ENCODE results near the gene TIAM1. TPM values are rescaled to one million over a fixed set of nuclear protein-coding genes. Genes with fewer than 3 reads are reported as not detected.

TIAM1 gene
- polyA plus RNA-seq, 3 donors: 14.2 to 17.1 (median 14.4) TPM

- DNase-seq: no peak
Observed at GRCh38 chr21:31136891-31137290, 207.2 kb downstream of the TIAM1 start.

GRCh38 chr21:31135531-31136184 lies 208.4 kb downstream of the TIAM1 start:
- no peak for DNase-seq

DNA sequence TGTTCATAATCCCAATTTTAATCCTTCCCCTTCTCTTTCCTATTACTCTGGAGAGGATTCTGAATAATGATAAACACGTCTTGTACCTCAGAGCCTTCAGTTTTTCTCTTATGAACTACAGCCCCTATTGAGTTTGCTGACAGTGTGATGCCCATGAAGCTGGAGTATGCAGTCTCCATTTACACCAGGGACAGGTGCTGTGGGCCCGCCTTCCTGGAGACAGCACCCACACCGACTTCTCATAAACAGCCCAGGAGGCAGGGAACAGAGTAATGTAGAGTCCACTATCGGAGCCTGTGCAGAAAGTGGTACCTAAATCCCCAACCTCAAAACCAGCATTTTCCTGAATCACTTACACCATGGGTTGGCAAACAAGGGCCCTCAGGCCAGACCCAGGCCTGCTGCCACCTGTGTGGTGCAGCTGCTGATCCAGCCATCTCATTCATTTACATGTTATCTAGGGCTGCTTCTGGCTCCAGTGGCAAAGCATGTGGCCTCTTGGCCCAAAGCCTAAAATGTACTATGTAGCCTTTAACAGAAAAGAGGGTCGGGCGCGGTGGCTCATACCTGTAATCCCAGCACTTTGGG lies 210.7 kb downstream of the TIAM1 start:
- DNase-seq: no peak

DNA sequence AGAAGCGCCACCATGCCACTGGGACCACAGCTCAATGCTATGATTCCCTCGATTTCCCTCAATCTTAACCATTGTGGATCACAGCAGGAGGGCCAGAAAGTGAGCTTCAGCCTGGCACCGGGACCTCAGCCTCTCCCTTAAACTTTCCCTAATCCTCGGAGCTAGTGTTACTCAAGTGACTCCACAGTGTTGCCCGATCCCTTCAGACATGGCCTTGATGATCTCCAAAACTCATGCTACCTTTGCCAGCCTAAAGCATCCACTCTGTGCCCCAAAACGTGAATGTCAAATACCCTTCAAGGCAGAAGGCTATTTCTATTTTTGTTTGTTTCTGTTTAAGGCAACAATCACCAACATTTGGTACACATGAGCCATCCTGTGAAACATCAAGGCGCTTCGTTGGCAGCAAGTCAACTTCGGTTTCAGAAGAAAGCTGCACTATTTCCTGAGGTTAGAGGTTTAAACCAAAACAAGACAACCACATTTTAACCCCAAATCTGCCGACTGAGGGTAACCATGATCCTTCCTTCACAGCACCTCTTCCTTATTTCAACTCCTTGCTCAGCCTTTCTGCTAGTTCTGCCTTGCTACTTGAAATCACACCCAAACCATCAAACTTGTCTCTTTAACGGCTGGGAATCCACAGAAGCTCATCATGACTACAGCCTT lies 211.4 kb downstream of the TIAM1 start:
- no peak for DNase-seq

DNA sequence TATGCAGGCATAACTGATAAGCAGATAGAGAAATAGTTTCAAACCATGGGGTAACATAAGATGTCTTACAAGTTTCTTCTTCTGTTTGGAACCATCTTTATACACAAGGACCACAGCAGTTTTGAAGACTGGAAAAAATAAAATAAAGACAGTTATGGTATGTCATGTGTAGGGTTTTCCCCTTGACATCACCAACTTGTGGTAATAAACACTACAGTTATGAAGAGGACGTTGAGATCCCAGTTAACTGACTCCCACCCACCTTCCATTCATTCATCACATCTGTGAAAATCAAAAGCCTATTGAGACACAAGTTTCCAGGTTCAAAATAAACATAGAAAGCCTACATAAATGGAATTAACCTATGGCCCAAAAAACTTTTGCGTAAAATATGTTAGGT lies 213.2 kb downstream of the TIAM1 start:
- no peak for DNase-seq

- no peak for DNase-seq
Observed at GRCh38 chr21:31128234-31128633, 215.8 kb downstream of the TIAM1 start.

DNA sequence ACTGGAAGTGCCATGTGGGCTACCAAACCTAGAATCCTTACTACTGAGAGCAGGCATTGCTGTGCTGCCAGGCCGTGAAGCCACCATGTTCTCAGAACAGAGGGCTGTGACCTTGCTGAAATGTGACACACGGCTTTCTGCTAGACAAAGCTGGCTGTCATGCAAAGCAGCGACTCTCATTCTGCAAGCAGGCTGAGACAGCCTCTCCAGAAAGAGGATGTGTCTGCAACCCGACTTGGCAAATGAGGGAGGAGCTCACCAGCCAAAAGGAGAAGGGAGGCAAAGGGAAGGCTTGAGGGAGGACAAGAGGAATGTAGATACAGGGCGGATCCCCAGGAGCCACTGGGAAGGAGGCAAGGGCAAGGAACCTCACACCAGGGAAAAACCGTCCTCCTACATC lies 220.1 kb downstream of the TIAM1 start:
- DNase-seq: no peak

GRCh38 chr21:31119199-31119598 lies 224.9 kb downstream of the TIAM1 start:
- DNase-seq: no peak

DNA sequence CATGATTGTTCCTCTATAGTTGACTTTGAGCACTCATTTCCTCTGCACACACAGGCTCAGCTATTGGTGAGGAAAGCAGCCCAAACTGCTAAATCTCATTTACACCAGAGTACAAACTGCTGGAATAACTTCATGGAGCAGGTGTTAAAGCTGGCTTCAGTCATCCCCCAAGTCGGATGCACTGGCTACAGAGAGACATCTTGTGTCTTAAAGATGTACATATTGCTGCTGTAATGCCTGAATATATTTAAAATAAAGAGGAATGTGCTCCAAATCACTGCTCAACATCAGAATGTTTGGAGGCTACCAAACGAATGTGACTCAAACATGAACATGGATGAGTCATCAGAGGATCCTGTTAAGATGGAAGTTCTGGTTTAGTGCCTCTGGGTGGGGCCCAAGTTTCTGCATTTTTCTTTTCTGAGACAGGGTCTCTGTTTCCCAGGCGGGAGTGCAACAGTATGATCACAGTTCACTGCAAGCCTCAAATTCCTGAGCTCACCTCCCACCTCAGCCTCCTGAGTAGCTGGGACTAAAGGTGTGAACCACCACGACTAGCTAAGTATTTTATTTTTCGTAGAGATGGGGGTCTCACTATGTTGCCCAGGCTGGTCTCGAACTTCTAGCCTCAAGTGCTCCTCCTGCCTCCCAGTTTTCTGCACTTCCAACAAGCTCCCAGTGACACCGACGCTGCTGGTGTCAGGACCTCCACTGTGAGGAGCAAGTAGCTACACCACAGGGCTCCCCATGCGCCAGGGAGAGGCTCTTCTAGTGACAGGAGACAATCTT lies 226.7 kb downstream of the TIAM1 start:
- no peak for DNase-seq

- DNase-seq: no peak
Observed at GRCh38 chr21:31115249-31115648, 228.8 kb downstream of the TIAM1 start.

- DNase-seq: no peak
Observed at GRCh38 chr21:31111093-31111492, 233.0 kb downstream of the TIAM1 start.

GRCh38 chr21:31110430-31110829 lies 233.6 kb downstream of the TIAM1 start:
- DNase-seq: no peak

GRCh38 chr21:31107871-31108270 lies 236.2 kb downstream of the TIAM1 start:
- DNase-seq: no peak

- DNase-seq: no peak
Observed at GRCh38 chr21:31107176-31107785, 236.8 kb downstream of the TIAM1 start.

GRCh38 chr21:31103571-31104265 lies 240.3 kb downstream of the TIAM1 start:
- DNase-seq: no peak

GRCh38 chr21:31103163-31103562 lies 240.9 kb downstream of the TIAM1 start:
- DNase-seq: no peak

DNA sequence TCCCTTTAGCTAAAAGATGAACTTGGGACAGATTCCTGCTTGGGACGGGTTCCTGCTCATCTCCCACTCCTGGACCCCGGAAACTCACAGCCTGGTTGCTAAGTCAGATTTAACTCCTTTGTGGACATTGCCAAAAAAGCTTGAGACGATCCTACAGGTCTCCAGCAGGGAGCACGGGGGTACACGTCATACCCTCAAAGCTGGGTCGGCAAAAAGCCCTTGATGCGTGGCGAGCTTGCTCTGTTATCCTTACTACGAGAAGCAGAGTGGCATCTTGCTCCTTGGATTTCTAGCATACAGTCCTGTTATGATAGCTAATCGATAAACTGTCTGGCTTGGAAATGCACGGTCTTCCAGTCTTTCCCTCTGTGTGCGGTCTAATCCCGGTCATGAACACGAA lies 244.9 kb downstream of the TIAM1 start:
- DNase-seq: no peak

DNA sequence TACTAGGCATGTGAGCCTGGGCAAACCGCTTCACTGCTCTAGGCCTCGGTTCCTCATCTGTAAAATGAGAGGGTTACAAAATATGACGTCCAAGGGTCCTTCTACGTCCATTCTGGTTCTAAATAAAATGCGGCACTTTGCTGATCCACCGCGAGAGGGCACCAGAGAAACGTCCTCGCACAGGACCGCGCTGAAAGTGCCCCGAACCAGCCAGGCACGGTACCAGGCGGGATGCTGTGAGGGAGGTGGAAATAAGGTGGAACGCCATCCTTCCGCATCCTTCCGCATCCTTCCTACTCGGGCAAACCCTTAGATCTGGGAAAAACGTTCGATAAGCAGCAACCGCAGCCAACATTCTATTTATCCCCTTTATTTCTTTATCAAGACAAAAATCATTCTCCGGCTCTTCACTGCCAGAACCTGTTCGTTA lies 245.5 kb downstream of the TIAM1 start:
- DNase-seq: peak; percentile 45

- DNase-seq: no peak
Observed at GRCh38 chr21:31092832-31093625, 251.0 kb downstream of the TIAM1 start.

- no peak for DNase-seq
Observed at GRCh38 chr21:31090376-31090775, 253.7 kb downstream of the TIAM1 start.

GRCh38 chr21:31088474-31088751 lies 255.6 kb downstream of the TIAM1 start:
- DNase-seq: no peak
